ENCODE data around the gene MOV10.

DNA sequence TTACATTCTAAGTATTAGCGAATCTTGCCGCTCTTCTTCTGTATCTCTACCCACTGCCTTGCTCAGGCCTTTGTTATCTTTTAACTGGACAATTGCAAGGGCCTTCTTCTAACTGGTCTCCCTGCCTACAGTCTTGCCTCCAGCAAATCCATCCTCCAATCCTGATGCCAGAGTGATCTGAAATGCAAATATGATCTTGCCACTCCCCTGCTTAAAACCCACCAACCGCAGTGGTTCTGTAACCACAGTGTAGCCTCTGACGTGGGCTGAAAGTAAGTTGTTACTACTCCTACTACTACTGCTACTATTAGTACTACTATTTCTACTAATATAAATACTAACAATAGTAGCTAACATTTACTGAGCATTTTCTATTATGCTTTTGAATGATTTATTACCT, 12.4 kb downstream of the MOV10 start:
- TF ChIP-seq, protein P1, sequence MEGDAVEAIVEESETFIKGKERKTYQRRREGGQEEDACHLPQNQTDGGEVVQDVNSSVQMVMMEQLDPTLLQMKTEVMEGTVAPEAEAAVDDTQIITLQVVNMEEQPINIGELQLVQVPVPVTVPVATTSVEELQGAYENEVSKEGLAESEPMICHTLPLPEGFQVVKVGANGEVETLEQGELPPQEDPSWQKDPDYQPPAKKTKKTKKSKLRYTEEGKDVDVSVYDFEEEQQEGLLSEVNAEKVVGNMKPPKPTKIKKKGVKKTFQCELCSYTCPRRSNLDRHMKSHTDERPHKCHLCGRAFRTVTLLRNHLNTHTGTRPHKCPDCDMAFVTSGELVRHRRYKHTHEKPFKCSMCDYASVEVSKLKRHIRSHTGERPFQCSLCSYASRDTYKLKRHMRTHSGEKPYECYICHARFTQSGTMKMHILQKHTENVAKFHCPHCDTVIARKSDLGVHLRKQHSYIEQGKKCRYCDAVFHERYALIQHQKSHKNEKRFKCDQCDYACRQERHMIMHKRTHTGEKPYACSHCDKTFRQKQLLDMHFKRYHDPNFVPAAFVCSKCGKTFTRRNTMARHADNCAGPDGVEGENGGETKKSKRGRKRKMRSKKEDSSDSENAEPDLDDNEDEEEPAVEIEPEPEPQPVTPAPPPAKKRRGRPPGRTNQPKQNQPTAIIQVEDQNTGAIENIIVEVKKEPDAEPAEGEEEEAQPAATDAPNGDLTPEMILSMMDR (IDR thresholded peaks at IDR 0.05; ENCODE audit: insufficient read depth, low read length) = no peak
- TF ChIP-seq POLR2AphosphoS5 (IDR thresholded peaks at IDR 0.05; ENCODE audit: low read depth) = no peak
- TF ChIP-seq, protein P2, sequence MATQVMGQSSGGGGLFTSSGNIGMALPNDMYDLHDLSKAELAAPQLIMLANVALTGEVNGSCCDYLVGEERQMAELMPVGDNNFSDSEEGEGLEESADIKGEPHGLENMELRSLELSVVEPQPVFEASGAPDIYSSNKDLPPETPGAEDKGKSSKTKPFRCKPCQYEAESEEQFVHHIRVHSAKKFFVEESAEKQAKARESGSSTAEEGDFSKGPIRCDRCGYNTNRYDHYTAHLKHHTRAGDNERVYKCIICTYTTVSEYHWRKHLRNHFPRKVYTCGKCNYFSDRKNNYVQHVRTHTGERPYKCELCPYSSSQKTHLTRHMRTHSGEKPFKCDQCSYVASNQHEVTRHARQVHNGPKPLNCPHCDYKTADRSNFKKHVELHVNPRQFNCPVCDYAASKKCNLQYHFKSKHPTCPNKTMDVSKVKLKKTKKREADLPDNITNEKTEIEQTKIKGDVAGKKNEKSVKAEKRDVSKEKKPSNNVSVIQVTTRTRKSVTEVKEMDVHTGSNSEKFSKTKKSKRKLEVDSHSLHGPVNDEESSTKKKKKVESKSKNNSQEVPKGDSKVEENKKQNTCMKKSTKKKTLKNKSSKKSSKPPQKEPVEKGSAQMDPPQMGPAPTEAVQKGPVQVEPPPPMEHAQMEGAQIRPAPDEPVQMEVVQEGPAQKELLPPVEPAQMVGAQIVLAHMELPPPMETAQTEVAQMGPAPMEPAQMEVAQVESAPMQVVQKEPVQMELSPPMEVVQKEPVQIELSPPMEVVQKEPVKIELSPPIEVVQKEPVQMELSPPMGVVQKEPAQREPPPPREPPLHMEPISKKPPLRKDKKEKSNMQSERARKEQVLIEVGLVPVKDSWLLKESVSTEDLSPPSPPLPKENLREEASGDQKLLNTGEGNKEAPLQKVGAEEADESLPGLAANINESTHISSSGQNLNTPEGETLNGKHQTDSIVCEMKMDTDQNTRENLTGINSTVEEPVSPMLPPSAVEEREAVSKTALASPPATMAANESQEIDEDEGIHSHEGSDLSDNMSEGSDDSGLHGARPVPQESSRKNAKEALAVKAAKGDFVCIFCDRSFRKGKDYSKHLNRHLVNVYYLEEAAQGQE (IDR thresholded peaks at IDR 0.05; ENCODE audit: insufficient replicate concordance, low read depth) = no peak
- TF ChIP-seq GABPA (IDR thresholded peaks at IDR 0.05; ENCODE audit: low read depth) = no peak
- TF ChIP-seq SPI1 (IDR thresholded peaks at IDR 0.05; ENCODE audit: borderline replicate concordance, low read depth) = no peak

Measured in HL-60 (cell line).